DMS79 treated with DMSO at 0.1 percent for 48 hours (cell line): ENCODE results near the gene PFKP.

Source experiments
- DNase-seq: peaks from one replicate; lab custom pipeline; 2025; lab: John Stamatoyannopoulos, UW

PFKP gene

DNA sequence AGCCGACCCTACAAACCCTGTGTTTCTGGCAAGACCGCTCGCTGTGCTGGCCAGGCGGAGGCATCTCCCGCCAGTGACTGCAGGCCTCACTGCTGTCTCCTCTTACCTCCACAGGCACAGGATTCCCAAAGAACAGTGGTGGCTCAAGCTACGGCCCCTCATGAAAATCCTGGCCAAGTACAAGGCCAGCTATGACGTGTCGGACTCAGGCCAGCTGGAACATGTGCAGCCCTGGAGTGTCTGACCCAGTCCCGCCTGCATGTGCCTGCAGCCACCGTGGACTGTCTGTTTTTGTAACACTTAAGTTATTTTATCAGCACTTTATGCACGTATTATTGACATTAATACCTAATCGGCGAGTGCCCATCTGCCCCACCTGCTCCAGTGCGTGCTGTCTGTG lies 69.0 kb downstream of the PFKP start:
- no peak for DNase-seq

GRCh38 chr10:3136763-3137611 lies 69.6 kb downstream of the PFKP start:
- DNase-seq = no peak

GRCh38 chr10:3137958-3138726 lies 70.8 kb downstream of the PFKP start:
- DNase-seq = no peak

DNA sequence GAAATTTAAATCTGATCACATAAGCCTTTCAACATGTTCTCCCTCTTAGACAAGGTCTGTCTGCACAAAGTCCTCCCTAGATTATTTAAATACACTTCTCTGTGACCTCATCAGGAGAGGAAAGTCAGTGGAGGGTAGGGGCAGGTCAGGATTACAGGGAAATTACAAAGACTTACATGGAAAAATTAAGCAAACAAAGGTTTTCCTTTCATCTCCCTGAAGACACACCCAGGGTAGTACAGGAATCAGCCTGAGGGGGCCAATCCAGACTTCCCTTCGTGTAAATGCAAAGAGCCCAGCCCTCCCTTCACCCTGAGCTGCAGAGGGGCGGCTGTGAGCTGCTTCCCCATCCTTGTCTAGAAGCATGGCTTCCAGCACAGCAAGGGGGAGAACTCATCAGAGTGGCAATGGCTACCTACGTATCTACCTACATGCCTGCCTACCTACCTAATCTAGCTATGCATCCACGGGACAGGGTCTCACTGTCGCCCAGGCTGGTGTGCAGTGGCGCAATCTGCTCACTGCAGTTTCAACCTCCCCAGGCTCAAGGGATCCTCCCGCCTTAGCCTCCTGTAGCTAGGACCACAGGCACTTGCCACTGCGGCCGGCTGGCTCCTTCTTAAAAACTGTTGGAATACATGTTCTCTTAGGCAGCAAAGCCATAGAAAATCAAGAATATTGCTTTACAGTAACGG lies 72.0 kb downstream of the PFKP start:
- DNase-seq = no peak

DNA sequence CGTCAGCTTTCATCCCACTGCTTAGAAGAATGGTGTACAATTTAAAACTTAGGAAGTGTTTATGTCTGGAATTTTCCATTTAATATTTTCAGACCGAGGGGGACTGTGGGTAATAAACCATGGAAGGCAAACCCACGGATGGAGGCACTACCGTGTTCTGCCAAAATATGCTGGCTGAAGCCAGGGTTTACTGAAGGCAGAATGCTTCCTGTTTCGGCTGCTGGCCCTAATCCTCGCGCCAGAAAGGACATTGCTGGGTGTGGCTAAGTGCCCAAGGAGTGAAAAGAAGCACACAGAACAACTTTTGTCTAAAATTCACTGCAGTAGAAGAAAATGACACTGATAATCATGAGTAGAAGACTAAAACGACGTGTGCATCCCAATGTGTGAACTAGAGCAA lies 72.9 kb downstream of the PFKP start:
- DNase-seq = no peak

DNA sequence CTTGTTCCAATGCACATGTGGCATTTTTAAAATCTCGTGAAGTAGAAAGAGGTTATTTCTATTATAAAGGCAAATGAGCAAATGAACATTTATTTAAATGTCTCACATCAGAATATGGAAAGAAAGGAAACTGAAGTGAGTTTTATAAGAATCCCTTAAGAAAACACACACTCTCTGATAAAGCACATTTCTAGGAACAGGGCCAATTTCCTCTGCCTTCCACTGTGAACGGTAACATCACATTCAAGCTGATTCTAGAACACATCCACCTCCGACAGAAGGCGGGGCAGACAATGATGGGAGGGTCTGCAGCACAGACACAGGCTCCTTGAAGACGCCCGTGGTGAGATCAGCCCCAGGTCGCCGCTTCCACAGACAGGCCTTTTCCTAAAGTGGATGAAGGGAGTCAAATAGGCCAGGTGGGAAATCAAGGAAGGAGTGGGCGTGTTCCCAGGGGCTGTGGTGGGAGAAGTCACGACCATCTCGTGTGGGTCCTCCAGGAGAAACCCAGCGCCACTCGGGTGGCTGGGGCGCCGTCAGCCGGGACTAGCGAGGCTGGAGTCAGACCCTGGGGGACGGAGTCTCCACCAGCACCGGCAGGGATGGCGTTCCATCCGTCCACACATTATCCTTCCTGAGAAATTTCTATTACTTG lies 74.1 kb downstream of the PFKP start:
- DNase-seq = no peak

GRCh38 chr10:3142146-3142875 lies 75.0 kb downstream of the PFKP start:
- DNase-seq = no peak

- no peak for DNase-seq
Measured at GRCh38 chr10:3143366-3143765, 76.0 kb downstream of the PFKP start.

- DNase-seq = no peak
Measured at GRCh38 chr10:3143791-3144434, 76.6 kb downstream of the PFKP start.

GRCh38 chr10:3145366-3145765 lies 78.0 kb downstream of the PFKP start:
- DNase-seq = no peak

DNA sequence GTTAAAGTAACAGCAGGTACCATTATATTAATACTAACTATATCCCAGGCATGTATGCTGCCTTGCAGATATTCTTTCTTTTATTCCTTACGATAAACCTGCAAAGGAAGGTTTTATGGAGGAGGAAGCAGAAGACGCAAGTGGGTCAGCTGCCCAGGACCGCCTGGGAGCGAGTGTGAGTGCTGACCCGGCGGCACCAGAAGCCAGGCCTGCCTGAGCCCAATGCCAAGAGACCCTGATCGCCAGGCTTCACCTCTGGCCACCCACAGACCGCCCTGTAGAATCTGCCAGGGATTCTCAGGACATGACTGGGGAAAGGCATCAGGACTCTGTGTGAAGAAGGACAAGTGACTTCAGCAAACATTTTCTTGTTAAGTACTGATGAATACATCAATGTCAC lies 78.9 kb downstream of the PFKP start:
- DNase-seq = no peak

DNA sequence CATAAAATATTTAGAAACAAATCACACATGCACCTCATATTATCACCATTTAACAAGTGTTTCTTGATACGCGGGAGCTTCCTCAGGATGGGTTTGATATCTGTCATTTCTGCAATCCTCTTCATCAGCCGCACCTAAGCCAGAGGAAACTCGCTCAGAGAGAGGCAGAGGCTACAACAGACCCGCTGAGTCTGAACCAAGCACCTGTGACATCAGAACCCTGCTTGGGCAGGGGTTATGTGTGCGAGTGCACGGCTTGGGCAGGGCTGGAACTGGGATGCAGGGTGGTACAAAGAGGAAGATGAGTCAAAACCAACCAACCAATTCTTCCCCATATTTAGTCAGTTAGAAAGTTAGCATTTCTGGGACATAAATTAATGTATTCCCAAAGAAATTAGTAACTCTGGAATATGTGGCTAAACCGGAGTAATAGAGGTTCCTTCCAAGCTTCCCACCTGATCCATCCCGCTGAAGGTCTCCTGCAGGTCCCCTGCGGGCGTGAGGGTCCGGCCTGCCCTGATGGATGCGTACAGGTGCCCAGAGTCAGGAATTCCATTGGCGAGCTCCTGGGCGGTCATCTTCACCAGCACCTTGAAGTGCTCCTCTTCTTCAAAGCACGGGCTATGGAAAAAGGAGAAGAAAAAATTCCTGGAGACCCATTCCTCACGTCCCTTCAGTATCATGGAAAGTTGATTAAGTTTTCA lies 79.9 kb downstream of the PFKP start:
- no peak for DNase-seq

DNA sequence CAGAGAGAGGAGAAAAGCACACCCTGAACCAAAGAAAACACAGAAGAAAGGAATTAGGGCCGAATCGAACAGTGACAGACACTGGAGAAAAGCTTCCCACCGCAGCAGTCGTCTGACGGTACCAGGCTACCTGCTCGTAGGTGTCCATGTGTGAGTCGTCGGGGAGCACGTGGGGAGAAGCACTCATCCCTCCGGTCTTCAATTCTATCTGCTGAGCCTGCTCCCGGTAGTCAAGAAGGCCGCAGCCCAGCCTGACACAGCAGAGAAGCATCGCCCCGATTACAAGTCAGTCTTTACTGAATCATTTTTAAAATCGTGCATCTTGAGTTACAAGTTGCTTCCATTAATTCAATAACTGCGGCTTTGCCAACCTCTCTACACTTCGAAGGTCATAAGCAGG lies 80.7 kb downstream of the PFKP start:
- DNase-seq = no peak

DNA sequence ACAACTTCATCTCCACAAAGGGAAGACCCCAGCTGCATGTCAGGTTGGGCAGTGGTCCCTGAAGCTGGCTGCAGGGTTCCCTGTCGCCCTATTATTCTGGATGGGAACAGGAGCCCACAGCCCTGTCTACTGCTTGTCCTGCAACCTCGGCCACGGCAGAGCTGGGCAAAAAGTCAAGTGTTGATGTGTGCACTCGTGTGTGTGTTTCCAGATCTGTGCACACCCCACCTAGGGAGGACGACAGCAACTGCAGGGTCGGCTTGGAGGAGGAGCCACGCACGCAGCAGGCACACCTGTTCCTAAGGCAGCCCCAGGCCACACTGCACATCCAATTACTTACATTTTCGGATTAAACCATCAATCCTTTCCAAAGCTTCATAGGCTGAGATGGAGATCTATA lies 81.6 kb downstream of the PFKP start:
- DNase-seq = no peak

DNA sequence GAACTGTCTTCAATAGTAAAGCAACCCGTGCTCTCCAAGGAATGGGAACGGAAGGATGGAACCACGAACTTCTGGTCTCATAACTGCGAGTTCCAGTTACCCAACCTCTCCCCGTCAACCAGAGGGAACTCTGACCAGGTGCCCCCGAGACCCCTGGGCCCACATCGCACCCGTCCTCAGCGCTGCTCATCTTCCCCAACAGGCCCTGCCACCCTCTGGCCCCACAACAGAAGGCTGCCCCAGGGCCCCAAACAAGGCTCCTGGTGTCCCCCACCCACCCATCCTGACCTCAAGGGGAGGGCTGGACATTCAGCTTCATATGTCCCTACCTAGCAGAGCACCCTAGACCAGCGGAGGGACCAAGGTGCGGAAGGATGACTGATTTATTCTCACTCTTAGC lies 82.6 kb downstream of the PFKP start:
- no peak for DNase-seq

- DNase-seq = no peak
Measured at GRCh38 chr10:3150366-3150765, 83.0 kb downstream of the PFKP start.

DNA sequence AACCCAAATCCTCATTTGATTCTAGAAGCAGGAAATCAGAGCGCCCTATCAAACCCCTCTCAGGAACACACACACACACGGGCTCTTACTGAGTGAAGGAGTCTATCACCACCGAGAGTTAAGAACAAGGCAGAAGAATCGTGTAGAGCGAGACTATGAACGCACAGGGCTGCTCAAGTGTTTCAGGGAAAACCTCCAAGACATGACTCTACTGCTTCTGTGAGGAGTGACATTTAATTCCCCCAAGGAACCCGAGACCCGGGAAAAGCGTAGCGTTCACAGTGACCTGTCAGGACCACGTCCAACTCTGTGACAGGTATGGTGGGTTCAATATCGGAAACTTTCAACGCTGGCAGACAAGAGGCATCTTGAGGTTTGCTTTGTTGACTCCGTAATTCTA lies 83.6 kb downstream of the PFKP start:
- no peak for DNase-seq

GRCh38 chr10:3151889-3152565 lies 84.7 kb downstream of the PFKP start:
- DNase-seq = no peak

DNA sequence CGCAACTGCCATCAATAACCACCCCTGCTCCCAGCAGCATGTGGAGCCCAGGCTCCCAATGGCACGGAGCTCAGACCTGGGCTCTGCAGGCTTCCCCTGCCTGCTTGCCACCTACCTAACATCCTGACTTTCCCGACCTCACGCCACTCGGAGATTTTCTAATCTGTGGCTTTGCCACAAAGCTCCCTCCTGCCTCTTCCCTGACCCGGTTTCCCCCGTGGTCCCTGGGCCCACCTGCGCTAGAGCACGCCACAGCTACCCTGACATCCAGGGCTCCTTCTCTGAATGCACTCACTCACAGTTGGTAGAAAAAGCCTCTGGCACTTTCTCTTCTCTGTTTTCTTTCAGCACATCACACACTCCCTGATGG lies 85.2 kb downstream of the PFKP start:
- DNase-seq = no peak

- no peak for DNase-seq
Measured at GRCh38 chr10:3154666-3155065, 87.3 kb downstream of the PFKP start.
